Measurements from ENCODE around the gene STIM1. TPM values are rescaled to one million over a fixed set of nuclear protein-coding genes. Genes with fewer than 3 reads are reported as not detected.
A peak's percentile ranks its signal among the peaks of the same experiment; 100 is the strongest.

The STIM1 gene
- total and polyA plus RNA-seq, 10 of the 15 experiments (the other 5 are each of a cell fraction or from before 2014, with no cell fraction given), result 8.6 to 57.7 (median 29.3) TPM

GRCh38 chr11:3880724-3881123 lies 25.3 kb downstream of the STIM1 start (continued):
- TF ChIP-seq, protein P1, sequence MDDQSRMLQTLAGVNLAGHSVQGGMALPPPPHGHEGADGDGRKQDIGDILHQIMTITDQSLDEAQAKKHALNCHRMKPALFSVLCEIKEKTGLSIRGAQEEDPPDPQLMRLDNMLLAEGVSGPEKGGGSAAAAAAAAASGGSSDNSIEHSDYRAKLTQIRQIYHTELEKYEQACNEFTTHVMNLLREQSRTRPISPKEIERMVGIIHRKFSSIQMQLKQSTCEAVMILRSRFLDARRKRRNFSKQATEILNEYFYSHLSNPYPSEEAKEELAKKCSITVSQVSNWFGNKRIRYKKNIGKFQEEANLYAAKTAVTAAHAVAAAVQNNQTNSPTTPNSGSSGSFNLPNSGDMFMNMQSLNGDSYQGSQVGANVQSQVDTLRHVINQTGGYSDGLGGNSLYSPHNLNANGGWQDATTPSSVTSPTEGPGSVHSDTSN (IDR thresholded peaks at IDR 0.05; ENCODE audit: insufficient replicate concordance, low read depth, low read length), result no peak
- TF ChIP-seq RUNX3 (IDR thresholded peaks at IDR 0.05; ENCODE audit: low read length), result no peak
- TF ChIP-seq USF2 (IDR thresholded peaks at IDR 0.05; ENCODE audit: borderline replicate concordance, low read depth, low read length), result no peak
- TF ChIP-seq JUND (IDR thresholded peaks at IDR 0.05; ENCODE audit: low read depth, low read length), result no peak
- TF ChIP-seq, protein P2, sequence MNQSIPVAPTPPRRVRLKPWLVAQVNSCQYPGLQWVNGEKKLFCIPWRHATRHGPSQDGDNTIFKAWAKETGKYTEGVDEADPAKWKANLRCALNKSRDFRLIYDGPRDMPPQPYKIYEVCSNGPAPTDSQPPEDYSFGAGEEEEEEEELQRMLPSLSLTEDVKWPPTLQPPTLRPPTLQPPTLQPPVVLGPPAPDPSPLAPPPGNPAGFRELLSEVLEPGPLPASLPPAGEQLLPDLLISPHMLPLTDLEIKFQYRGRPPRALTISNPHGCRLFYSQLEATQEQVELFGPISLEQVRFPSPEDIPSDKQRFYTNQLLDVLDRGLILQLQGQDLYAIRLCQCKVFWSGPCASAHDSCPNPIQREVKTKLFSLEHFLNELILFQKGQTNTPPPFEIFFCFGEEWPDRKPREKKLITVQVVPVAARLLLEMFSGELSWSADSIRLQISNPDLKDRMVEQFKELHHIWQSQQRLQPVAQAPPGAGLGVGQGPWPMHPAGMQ (IDR thresholded peaks at IDR 0.05; ENCODE audit: borderline replicate concordance), result no peak
- TF ChIP-seq IKZF2 (IDR thresholded peaks at IDR 0.05), result peak; percentile 68 to 79
- TF ChIP-seq MYB (IDR thresholded peaks at IDR 0.05; ENCODE audit: borderline replicate concordance, low read depth, low read length), result no peak
- peak; percentile 86 for TF ChIP-seq YY1 (IDR thresholded peaks at IDR 0.05; ENCODE audit: low read depth, low read length)
- TF ChIP-seq IRF4 (IDR thresholded peaks at IDR 0.05; ENCODE audit: low read depth, low read length), result 0 out of 2 replicates have a peak, but pooled peaks have one; percentile 20
- TF ChIP-seq WRNIP1 (IDR thresholded peaks at IDR 0.05; ENCODE audit: borderline replicate concordance, low read depth, low read length), result no peak
- no peak for TF ChIP-seq SUPT20H (IDR thresholded peaks at IDR 0.05; ENCODE audit: borderline replicate concordance, control insufficient read depth, low read depth, low read length)
- no peak for TF ChIP-seq ZNF384 (IDR thresholded peaks at IDR 0.05; ENCODE audit: borderline replicate concordance, low read depth, low read length)
- no peak for TF ChIP-seq PKNOX1 (IDR thresholded peaks at IDR 0.05)
- peak; percentile 61; the same call in 1 of the 2 replicates for TF ChIP-seq TAF1 (IDR thresholded peaks at IDR 0.05; ENCODE audit: borderline replicate concordance, low read depth, low read length)
- TF ChIP-seq PAX5 (IDR thresholded peaks at IDR 0.05; ENCODE audit: borderline replicate concordance, low read depth, low read length), result peak; percentile 77
- TF ChIP-seq RELB (IDR thresholded peaks at IDR 0.05; ENCODE audit: low read depth), result 0 out of 2 replicates have a peak, but pooled peaks have one; percentile 30
- TF ChIP-seq ATF7 (IDR thresholded peaks at IDR 0.05; ENCODE audit: low read depth), result 0 out of 2 replicates have a peak, but pooled peaks have one; percentile 12
- no peak for TF ChIP-seq RBBP5 (conservative IDR thresholded peaks at IDR 0.05)
- TF ChIP-seq CHD2 (IDR thresholded peaks at IDR 0.05; ENCODE audit: borderline replicate concordance, low read depth, low read length), result no peak
- peak; percentile 84 for TF ChIP-seq EED (IDR thresholded peaks at IDR 0.05; ENCODE audit: low read depth)
- TF ChIP-seq SPI1 (IDR thresholded peaks at IDR 0.05; ENCODE audit: borderline replicate concordance, insufficient read depth, low read depth, low read length), result no peak
- no peak for TF ChIP-seq FOXM1 (IDR thresholded peaks at IDR 0.05; ENCODE audit: low read depth, low read length)
- peak; percentile 66; the same call in 1 of the 3 replicates for TF ChIP-seq POU2F2 (IDR thresholded peaks at IDR 0.05; ENCODE audit: borderline replicate concordance, low read depth, low read length)

Measured in GM12878 (cell line).